GM21737 (cell line): ENCODE measurements around the gene GALNT2.

Source experiments
- ATAC-seq: cut with Tn5 transposase; IDR thresholded peaks from one replicate; pipeline ENCODE4 v1.9.1; 2021; ENCODE audit warnings: mild to moderate bottlenecking, moderate library complexity; ENCODE audit not compliant: unreplicated experiment

Gene GALNT2

GRCh38 chr1:230125640-230126528 lies 58.8 kb downstream of the GALNT2 start:
- ATAC-seq = no peak

GRCh38 chr1:230126529-230127104 lies 59.6 kb downstream of the GALNT2 start:
- ATAC-seq = no peak

GRCh38 chr1:230127105-230128054 lies 60.3 kb downstream of the GALNT2 start:
- ATAC-seq = no peak

GRCh38 chr1:230128569-230129285 lies 61.7 kb downstream of the GALNT2 start:
- ATAC-seq = no peak

DNA sequence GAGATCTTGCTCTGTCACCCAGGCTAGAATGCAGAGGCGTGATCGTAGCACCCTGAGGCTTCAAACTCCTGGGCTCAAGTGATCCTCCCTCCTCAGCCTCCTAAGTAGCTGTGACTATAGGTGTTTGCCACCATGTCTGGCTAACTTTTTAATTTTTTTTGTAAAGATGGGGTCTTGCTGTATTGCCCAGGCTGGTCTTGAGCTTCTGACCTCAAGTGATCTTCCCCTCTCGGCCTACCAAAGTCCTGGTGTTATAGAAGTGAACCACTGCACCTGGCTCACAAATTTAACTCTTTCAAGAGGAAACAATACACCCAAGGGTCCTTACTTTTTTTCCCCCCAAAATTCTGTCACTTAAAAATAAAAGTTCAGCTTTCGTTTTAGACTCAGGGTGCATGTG lies 62.3 kb downstream of the GALNT2 start:
- ATAC-seq = no peak

DNA sequence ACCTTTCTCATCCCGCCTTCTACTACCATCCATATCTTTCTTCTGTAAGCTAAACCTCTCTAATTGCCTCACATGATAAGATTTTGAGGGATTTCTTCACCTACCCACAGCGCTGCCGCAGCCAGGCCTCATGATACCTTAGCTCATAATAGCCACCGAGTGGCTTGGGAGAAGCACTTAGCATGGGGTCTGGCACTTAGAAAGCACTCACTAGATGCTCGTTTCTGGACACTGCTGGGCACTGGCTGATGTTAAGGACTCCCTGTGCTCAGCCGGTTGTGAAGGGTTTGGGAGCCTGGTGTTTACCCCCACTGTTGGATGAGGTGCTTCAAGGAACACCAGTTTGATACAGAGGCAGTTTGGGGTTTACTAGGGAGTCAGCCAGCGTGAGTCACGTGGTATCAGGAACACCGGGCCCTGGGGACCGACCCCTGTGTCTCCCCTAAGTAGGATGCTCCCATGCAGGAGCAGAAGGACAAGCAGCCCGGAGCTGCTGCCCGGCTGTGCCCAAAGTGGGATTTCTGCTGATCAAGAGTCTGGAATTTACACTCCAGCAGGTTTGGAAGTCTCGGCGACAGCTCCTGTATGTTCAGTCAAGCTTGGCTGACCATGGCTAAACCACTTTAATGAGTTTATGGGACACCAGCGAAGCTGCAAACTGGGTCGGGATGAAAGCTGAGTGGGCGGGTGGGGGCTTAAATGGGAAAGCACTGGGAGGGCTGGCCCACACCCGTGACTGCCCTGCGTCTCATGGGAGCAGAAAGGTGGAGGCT lies 63.3 kb downstream of the GALNT2 start:
- ATAC-seq = no peak

DNA sequence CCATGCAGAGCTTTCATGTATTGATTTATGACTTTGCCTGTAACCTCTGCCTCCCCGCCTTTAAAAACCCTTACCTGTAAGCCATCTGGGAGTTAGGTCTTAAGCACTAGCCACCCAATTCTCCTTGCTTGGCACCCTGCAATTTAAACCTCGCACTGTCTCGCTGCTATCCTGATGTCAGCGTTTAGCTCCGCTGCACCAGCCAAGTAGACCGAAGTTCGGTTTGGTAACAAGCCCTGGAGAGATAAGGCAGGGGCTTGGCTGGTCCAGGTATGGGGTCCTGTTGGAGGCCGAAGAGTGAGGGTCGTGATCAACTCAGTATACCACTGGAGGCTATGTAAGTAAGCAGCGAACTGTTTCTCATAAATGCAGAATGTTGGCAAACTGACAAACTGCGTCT lies 64.4 kb downstream of the GALNT2 start:
- no peak for ATAC-seq

- ATAC-seq = no peak
Measured at GRCh38 chr1:230132758-230133157, 65.7 kb downstream of the GALNT2 start.

GRCh38 chr1:230135726-230136125 lies 68.7 kb downstream of the GALNT2 start:
- no peak for ATAC-seq

- ATAC-seq = no peak
Measured at GRCh38 chr1:230136453-230137336, 69.7 kb downstream of the GALNT2 start.

DNA sequence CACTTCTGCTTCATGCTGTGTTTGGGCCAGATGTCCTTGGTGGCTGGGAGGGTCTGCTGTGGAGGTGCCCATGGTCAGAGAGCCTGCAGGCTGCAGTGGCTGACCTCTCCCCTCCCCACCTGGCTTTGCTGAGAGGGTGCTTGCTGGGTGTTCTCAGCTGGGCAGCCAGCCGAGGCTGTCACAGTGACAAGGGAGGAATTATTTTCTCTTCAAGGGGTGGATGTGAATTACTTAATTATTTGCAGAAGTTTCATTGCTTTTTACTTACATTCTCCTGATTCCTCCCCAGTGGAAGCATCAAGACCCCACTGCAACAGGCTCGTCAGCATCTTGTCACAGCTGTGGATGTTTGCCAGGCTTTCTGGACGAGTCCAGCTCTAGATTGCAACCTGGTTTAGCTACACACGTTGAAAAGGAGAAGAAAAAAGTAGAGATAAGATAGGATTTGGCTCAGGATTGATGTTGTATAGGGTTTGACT lies 70.3 kb downstream of the GALNT2 start:
- no peak for ATAC-seq

DNA sequence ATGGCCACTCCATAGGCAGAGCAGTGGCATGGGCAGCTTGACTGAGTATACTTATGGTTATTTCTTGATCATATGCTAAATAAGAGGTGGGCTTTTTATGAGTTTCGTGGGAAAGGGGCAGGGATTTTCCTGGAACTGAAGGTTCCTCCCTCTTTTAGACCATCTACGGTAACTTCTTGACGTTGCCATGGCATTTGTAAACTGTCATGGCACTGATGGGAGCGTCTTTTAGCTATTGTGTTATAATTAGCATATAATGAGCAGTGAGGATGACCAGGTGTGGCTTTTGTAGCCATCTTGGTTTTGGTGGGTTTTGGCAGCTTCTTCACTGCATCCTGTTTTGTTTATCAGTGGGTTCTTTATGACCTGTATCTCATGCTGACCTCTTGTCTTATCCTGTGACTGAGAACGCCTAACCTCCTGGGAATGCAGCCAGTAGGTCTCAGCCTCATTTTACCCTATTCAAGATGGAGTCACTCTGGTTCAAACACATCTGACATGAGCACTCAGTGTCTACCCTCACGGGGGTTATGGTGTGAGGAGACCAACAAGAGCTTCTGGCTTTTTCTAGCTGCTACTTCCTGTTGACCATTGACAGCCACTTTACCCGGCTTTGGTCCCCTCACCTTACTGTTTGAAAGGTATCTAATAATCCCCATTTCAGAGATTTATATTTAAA lies 71.7 kb downstream of the GALNT2 start:
- ATAC-seq = no peak

- ATAC-seq = no peak
Measured at GRCh38 chr1:230139315-230139714, 72.3 kb downstream of the GALNT2 start.

DNA sequence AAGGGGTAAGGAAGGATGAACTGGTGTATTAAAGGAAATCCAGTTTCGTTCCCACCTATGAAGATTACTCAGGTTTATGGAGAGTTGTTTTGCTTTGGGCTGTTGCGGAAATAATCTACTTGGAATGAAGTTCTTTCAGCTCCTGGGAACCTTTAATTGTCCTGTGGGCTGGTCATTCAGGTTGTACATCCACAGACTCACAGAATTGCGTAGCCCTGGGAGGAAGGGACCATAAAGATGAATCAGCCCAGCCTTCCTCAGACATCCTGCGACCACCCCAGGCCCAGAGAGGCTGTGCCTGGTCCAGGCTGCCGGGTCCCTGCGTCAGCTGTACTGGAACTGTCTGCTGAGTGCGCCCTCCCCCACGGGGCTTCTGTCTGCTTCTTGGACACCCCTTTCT lies 72.7 kb downstream of the GALNT2 start:
- ATAC-seq = no peak

DNA sequence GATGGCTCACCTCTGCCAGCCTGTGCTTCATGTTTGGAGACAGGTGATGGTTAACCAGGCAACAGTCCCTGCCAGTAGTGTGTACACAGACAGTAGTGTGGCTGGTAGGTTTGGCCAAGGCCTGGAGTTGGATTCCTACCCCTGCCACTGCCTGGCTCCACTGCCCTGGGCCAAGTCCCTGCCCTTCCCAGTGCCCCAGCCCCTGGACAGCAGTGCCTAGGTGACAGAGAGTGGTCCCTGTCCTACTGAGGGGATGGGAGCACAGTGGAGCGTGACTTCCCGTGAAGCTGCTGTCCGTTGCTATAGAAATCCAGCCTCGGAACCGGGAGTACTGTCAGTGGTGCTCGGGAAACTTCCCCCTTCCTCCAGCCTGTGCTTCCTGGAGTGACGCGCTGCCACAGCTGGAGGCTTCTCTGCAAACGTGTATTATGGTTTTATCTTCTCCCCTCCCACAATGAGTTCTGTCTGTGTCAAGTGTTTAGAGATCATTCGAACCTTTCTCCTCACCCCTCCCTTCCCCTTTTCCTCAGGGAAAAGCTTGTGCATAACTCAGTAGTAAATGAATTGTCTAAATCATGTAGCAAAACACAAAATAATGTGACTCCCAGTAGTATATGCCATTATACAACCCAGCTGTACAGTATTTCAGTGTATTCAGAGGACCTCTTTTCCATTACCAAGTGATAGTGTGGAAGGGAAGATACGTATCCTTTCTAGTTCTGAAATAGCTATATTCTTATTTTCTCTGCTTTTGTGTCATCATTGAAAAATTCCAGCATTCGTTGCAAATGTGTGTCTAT lies 73.4 kb downstream of the GALNT2 start:
- ATAC-seq = no peak

DNA sequence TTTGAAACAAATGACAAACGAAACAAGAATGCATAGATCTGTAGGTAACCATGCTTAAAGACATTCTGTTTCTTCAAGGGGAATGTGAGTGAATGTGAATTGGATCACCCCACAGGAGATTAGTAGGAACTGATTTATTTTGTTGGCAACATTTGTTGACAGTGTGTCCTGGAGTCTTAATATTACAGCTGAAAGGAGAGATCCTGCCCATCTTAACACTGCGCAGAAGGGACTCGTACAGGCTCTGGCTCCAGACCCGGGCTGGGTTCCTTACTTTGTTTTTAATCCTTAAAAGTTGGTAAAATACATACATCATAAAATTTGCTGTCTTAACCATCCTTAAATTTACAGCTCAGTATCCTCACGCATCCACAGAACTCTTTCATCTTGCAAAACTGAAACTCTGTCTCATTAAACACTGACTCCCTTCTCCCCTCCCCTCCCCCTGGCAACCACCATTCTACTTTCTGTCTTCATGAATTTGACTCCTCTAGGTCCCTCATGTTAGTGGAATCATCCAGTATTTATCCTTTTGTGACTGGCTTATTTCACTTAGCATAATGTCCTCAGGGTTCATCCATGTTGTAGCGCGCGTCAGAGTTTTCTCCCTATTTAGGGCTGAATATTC lies 74.1 kb downstream of the GALNT2 start:
- ATAC-seq = no peak
